IPS-NIHi7 (cell line): ENCODE data around the gene HBG1.
A peak's percentile ranks its signal among the peaks of the same experiment; 100 is the strongest.

Experiments
- DNase-seq: peaks from one replicate; pipeline ENCODE4 v3.0.0; 2012; ENCODE audit warnings: mixed read lengths; ENCODE audit errors: extremely low spot score

HBG1 gene

GRCh38 chr11:5227681-5228080 lies 22.0 kb downstream of the HBG1 start:
- no peak for DNase-seq

- DNase-seq = no peak
These were observed 22.8 kb downstream of the HBG1 start, which contains the start of gene HBB for GRCh38 chr11:5226732-5227310. Gene HBB (minus strand): TSS chr11:5227071. CDS start chr11:5227021, 50 bp downstream.

- DNase-seq = no peak
These were observed 24.2 kb downstream of the HBG1 start for GRCh38 chr11:5225480-5225871.

GRCh38 chr11:5224538-5225479 lies 24.8 kb downstream of the HBG1 start:
- no peak for DNase-seq

GRCh38 chr11:5223686-5224085 lies 26.0 kb downstream of the HBG1 start:
- no peak for DNase-seq

GRCh38 chr11:5223146-5223545 lies 26.5 kb downstream of the HBG1 start:
- DNase-seq = no peak

GRCh38 chr11:5210376-5210885 lies 39.2 kb downstream of the HBG1 start:
- DNase-seq = peak; percentile 20

GRCh38 chr11:5204787-5205186 lies 44.9 kb downstream of the HBG1 start:
- DNase-seq = peak; percentile 80

- no peak for DNase-seq
These were observed 46.3 kb downstream of the HBG1 start for GRCh38 chr11:5203366-5203765.

- DNase-seq = no peak
These were observed 49.1 kb downstream of the HBG1 start, which contains the start of gene OR51V1 for GRCh38 chr11:5200582-5200981. Gene OR51V1 (minus strand): TSS chr11:5200682. CDS start chr11:5200682, 0 bp downstream.

GRCh38 chr11:5198285-5198684 lies 51.4 kb downstream of the HBG1 start:
- no peak for DNase-seq
